ENCODE measurements around the gene CMTM5. TPM values are rescaled to one million over a fixed set of nuclear protein-coding genes. Genes with fewer than 3 reads are reported as not detected.

The CMTM5 gene
- total RNA-seq, 1 donor from 2014 or later: not detected

DNA sequence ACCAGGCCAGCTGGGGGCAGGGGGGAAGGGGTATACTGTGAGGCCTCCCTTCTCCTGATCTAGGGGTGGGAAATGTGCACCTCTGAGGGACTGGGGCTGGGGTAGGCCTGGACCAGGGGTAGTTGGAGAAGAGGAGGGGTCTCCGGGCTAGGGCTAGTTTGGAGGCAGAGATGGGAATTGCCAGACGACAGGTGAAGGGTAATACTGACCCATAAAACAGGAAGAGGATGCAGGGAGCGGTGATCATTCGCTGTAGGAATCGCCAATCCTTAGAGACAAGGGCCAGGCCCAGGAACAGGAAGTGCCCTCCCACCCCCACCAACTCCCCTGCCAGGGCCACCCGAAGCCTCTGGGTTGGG, 28.6 kb upstream of the CMTM5 start:
- TF ChIP-seq POLR2A (IDR thresholded peaks at IDR 0.05) (no peak), POLR2AphosphoS5 (IDR thresholded peaks at IDR 0.05; ENCODE audit: insufficient read depth in 1 of 2, low read depth in 1 of 2) (no peak)
- TF ChIP-seq, protein P1, sequence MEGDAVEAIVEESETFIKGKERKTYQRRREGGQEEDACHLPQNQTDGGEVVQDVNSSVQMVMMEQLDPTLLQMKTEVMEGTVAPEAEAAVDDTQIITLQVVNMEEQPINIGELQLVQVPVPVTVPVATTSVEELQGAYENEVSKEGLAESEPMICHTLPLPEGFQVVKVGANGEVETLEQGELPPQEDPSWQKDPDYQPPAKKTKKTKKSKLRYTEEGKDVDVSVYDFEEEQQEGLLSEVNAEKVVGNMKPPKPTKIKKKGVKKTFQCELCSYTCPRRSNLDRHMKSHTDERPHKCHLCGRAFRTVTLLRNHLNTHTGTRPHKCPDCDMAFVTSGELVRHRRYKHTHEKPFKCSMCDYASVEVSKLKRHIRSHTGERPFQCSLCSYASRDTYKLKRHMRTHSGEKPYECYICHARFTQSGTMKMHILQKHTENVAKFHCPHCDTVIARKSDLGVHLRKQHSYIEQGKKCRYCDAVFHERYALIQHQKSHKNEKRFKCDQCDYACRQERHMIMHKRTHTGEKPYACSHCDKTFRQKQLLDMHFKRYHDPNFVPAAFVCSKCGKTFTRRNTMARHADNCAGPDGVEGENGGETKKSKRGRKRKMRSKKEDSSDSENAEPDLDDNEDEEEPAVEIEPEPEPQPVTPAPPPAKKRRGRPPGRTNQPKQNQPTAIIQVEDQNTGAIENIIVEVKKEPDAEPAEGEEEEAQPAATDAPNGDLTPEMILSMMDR (IDR thresholded peaks at IDR 0.05): no peak
- Histone ChIP-seq H3K27ac (no peak overlapping the region), H3K4me1 (peaks cover 19% of the 10 kb centered on the region), H3K36me3 (no peaks in the 10 kb centered on the region), H3K9me3 (no peaks in the 10 kb centered on the region), H3K4me3 (no peak overlapping the region), H3K27me3 (no peaks in the 10 kb centered on the region)
- intact Hi-C loops (cut with DNase I): no loop called here
- peak in 1 of 2 donors; percentile 70 for DNase-seq (ENCODE audit: extremely low spot score in 2 of 2)

DNA sequence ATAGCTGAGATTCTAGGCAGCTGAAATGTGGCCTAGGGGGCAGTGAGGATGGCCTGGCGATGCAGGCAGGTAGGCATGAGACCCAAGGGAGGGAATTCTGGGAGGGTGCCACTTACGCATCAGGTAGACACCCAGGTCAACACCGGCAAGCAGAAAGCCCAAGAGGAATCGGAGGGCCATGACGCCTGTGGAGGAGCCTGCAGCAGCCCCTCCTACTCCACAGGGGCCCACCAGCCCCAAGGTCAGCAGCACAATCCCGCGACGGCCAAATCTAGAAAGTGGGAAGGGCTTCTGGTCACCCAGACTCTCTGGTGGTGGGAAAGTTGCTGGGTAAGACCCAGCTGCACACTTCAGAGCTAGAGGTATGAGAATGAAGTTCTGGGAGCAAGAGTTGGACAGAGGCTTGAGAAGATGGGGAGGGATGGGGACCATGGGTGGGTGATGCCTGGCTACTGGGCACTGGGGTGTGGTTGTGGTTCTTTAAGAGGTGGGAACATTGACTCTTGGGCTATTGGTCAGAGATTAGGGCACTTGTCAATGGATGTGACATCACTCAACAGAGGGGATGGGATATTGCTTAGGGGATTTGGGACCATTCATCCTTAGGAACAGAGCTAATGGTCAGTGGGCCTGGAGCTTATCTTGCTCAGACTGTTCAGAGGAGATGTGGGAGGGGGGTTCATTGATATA, 27.5 kb upstream of the CMTM5 start:
- Histone ChIP-seq H3K4me3 (no peak overlapping the region), H3K9me3 (no peaks in the 10 kb centered on the region), H3K27ac (no peak overlapping the region), H3K27me3 (no peaks in the 10 kb centered on the region), H3K4me1 (peaks cover 20% of the 10 kb centered on the region), H3K36me3 (no peaks in the 10 kb centered on the region)
- DNase-seq (ENCODE audit: extremely low spot score in 2 of 2): peak in 1 of 2 donors; percentile 76
- intact Hi-C loops (cut with DNase I): no loop called here
- TF ChIP-seq POLR2AphosphoS5 (IDR thresholded peaks at IDR 0.05; ENCODE audit: insufficient read depth in 1 of 2, low read depth in 1 of 2) (no peak), POLR2A (IDR thresholded peaks at IDR 0.05) (no peak)
- TF ChIP-seq, protein P1 (IDR thresholded peaks at IDR 0.05): no peak

DNA sequence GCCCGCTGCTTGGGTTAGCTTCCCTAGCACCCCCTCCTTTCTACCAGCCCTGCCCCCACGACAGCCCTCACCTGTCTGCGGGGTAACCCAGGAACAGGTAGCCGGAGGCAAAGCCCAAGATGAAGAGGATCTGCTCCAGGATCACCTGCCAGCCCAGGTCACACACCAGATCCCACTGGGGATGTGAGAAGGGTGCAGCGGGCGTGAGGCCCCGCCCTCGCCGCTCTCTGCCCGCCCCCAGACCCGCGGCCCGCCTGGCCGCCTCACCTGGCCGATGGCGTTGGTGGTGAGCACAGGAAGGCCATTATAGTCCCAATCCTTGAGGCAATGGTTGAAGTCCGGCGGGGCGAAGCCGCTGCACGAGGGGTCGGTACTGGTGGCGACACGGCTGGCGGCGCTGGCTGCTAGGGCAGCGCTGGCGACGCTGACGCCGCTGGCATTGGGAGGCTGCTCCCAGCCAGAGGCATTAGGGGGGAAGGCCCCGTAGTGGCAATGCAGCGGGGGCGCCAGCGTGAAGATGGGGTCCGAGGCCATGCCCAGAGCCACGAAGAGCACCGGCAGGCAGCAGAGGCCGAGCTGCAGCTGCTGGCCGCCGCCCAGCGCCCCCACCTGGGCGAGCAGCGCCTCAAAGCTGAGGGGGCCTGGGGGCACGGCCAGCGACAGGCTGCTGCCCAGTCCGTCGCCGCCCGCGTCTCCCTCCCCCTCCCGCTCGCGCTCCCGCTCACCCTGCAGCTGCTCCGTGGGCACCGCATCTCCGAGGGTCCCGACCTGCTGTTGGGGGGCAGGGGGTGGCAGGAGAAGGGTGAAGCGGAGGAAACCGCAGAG, 25.0 kb upstream of the CMTM5 start:
- Histone ChIP-seq H3K4me1 (peaks cover 20% of the 10 kb centered on the region), H3K9me3 (no peaks in the 10 kb centered on the region), H3K4me3 (peak overlapping the region; percentile 66 to 68), H3K36me3 (no peaks in the 10 kb centered on the region), H3K27me3 (no peaks in the 10 kb centered on the region), H3K27ac (peak overlapping the region; percentile 76)
- DNase-seq (ENCODE audit: extremely low spot score in 2 of 2): peak in 1 of 2 donors; percentile 83
- no peak for TF ChIP-seq POLR2AphosphoS5 (IDR thresholded peaks at IDR 0.05; ENCODE audit: insufficient read depth in 1 of 2, low read depth in 1 of 2)
- TF ChIP-seq POLR2A (IDR thresholded peaks at IDR 0.05): no peak
- TF ChIP-seq, protein P1 (IDR thresholded peaks at IDR 0.05): no peak
- intact Hi-C loops (cut with DNase I): no loop called here

DNA sequence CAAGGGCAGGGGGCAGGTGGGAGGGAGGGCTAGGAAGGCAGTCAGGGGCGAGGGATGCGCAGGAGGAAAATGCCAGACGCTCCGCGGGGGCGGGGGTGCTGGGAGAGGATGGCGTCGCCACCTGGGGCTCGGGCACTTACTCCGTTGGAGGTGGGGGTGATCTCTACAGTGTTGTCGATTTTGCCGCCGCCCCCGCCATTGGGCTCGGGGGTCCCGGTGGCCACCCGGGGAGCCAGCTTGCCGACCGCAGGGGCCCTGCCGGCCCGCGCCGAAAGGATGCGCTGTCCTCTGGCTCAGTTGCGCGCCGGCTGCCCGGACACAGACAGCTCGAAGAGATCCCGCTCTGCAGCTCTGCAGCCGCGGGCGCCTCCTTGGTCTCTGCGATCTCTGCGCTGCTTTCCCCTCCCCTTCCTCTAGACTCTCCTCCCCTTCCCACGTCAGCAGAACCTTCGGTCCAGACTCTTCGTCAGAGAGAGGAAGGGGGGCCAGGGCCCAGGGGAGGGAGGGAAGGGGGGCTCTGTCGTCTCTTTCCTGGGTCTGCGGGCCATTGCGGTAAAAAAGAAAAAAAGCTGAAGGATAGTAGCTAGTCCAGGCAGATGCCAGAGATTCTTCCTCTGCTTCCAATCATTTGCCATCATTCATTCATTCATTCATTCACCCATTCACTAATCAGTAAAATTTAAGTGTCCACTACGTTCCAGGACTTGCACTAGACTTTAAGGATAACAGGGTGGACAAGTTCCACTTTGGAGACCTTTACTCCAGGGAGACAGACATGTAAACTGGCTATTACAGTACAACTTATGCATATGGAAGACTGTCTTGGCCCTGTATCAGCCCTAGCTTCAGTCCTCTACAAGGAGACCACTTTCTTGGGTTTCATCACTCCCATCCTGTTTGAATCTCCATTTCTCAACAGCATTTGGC, 24.1 kb upstream of the CMTM5 start, which contains the start of gene SLC22A17:
SLC22A17 (minus strand) TSS at position 382 of the 927 bp plus-strand sequence.
- peak in 1 of 2 donors; percentile 91 for DNase-seq (ENCODE audit: extremely low spot score in 2 of 2)

More for the DNA sequence above, 24.1 kb upstream of the CMTM5 start, which contains the start of gene SLC22A17:
- Histone ChIP-seq H3K36me3 (peaks cover 0 to 6% of the 10 kb centered on the region in 2 donors), H3K27me3 (no peaks in the 10 kb centered on the region), H3K4me1 (peaks cover 20% of the 10 kb centered on the region), H3K9me3 (no peaks in the 10 kb centered on the region), H3K27ac (peak within 1 kb of the TSS; percentile 76), H3K4me3 (peak within 1 kb of the TSS; percentile 66 to 68)
- TF ChIP-seq, protein P1 (IDR thresholded peaks at IDR 0.05): peak in 1 of 3 experiments; percentile 6
- peak; percentile 70 to 98 for TF ChIP-seq POLR2AphosphoS5 (IDR thresholded peaks at IDR 0.05; ENCODE audit: insufficient read depth in 1 of 2, low read depth in 1 of 2)
- TF ChIP-seq POLR2A (IDR thresholded peaks at IDR 0.05): peak; percentile 33 to 90
- intact Hi-C loops (cut with DNase I): no loop called here
